AG09319 (cell line): ENCODE measurements around the gene ESR2.

ENCODE experiments used
- DNase-seq: peaks from one replicate; pipeline ENCODE4 v3.0.0-alpha.2; 2010; ENCODE audit warnings: low read depth; ENCODE audit errors: extremely low read depth
- TF ChIP-seq, protein P1 (sequence below): IDR thresholded peaks from 2 replicates; pipeline ENCODE4 v1.5.1; 2011; ENCODE audit warnings: low read depth, mild to moderate bottlenecking, inconsistent platforms, low read length, moderate library complexity

ESR2 gene

GRCh38 chr14:64081174-64081746 lies 212.9 kb downstream of the ESR2 start:
- DNase-seq: no peak
- TF ChIP-seq, protein P1, sequence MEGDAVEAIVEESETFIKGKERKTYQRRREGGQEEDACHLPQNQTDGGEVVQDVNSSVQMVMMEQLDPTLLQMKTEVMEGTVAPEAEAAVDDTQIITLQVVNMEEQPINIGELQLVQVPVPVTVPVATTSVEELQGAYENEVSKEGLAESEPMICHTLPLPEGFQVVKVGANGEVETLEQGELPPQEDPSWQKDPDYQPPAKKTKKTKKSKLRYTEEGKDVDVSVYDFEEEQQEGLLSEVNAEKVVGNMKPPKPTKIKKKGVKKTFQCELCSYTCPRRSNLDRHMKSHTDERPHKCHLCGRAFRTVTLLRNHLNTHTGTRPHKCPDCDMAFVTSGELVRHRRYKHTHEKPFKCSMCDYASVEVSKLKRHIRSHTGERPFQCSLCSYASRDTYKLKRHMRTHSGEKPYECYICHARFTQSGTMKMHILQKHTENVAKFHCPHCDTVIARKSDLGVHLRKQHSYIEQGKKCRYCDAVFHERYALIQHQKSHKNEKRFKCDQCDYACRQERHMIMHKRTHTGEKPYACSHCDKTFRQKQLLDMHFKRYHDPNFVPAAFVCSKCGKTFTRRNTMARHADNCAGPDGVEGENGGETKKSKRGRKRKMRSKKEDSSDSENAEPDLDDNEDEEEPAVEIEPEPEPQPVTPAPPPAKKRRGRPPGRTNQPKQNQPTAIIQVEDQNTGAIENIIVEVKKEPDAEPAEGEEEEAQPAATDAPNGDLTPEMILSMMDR: no peak

GRCh38 chr14:64080452-64080851 lies 213.7 kb downstream of the ESR2 start:
- no peak for DNase-seq
- TF ChIP-seq, protein P1: no peak

DNA sequence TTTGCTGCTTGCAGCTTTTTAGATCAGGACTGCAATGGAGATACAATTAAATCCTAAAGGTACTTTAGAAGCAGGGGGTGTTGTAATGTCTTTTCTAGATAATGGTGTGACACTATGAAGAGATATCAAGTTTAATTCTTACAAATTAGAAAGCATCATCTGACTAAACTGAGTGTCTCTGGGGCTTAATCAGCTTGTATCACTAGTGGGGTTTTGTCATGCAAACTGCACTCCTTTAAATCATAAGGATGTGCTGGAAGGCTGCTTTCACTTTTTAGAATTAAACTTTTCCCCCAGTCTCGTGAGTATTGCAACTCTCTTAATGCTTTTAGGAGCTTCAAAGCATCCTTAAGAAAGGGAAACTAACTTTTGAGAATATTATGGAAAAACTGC lies 218.6 kb downstream of the ESR2 start:
- DNase-seq: no peak
- TF ChIP-seq, protein P1: no peak

DNA sequence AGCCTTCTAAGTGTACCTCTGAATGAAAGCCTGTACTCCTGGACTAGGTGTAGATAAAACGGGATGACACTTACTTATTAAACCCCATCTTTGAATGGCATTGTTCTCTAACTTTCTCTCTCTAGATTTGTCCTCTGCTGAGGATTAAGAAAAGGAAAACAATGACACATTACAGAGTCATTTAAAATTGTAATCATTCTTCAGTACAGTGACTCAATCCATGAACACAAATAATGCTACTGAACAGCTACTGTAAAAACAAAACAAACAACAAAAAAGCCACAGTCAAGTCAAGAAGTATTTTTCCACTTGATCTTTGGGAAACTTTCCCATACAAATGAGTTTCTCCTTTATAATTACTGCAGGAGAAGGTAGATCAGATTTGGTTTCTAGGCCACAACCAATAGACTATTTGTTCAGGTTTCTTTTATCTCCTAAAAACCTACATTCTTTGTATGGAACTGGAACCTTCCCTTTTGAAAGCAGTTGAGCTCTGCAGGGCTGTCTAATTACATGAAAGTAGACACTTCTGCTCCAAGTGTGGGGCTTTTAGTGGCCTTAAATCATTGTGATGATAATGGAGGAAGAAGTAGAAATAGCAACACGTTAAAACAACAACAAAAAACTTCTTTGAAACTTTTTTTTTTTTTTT lies 219.1 kb downstream of the ESR2 start:
- TF ChIP-seq, protein P1: no peak
- DNase-seq: no peak

GRCh38 chr14:64069634-64070359 lies 224.4 kb downstream of the ESR2 start:
- DNase-seq: no peak
- TF ChIP-seq, protein P1: no peak

- DNase-seq: no peak
- TF ChIP-seq, protein P1: no peak
Observed at GRCh38 chr14:64064447-64064846, 229.7 kb downstream of the ESR2 start.

DNA sequence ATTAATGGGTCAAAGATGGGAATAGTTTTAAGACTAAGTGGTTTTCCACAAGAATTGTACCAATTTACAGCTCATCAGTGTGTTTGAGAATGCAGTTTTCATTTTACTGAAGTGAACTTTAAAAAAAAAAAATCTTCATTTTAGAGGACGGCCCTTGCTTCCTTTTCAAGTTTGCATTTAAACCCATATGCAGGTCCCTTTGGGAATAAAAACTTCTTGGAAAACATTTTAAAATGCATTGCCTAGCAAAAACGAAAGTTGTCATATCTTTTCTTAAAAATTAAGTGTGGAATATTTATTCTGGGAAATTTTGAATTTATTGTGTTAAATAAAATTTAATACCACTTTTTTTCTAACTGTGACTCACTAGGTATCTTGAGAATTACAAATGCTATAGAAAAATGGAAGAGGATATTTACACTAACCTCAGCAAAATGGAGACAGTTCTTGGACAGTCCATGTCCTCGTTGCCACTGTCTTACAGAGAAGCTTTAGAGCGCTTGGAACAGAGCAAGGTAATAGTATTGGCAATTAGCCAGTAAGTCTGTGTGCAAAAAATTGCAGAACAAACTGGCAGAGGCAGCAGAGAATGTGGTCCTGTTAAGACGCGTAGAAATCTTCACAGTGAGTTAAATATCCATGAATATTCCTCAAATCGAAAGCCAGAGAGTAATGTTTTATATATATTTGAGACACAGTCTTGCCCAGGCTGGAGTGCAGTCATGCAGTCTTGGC lies 231.6 kb downstream of the ESR2 start:
- TF ChIP-seq, protein P1: no peak
- DNase-seq: no peak
